Body of pancreas (tissue), 4 donors: ENCODE data around the gene FOXP3. TPM values are rescaled to one million over a fixed set of nuclear protein-coding genes. Genes with fewer than 3 reads are reported as not detected.

Experiments used
- ATAC-seq: fragments of 150-250 bp; one replicate; pipeline ENCODE4 v1.9.1; 2016
- DNase-seq, 4 donors: peaks; one replicate each; pipeline ENCODE4 v3.0.0-alpha.2; 2019
- H3K27ac ChIP-seq, 4 donors: fragments of 200-600 bp; sonication (generic); 1 replicate in 3 of 4; 2 replicates in 1 of 4; pipeline versions ENCODE4 v1.5.1 to v1.6.1; 2016 to 2019; ENCODE audit warnings: mild to moderate bottlenecking in 1 of 4, mixed read lengths in 1 of 4, moderate library complexity in 1 of 4
- H3K27me3 ChIP-seq, 2 donors: fragments of 200-600 bp; sonication (generic); one replicate each; pipeline ENCODE4 v1.6.0; 2016; ENCODE audit warnings: mild to moderate bottlenecking in 1 of 2
- H3K36me3 ChIP-seq, 2 donors: fragments of 200-600 bp; sonication (generic); replicated peaks in 1 of 2; 2 replicates each; pipeline ENCODE4 v1.5.1; 2016; ENCODE audit warnings: low read depth in 2 of 2; ENCODE audit not compliant: insufficient read depth in 1 of 2
- H3K4me1 ChIP-seq: fragments of 200-600 bp; sonication (generic); one replicate; pipeline ENCODE4 v1.6.0; 2016
- H3K4me3 ChIP-seq, 2 donors: fragments of 200-600 bp; sonication (generic); 1 replicate in 1 of 2; 2 replicates in 1 of 2; pipeline ENCODE4 v1.5.1; 2016 to 2019
- H3K9me3 ChIP-seq, 3 donors: fragments of 200-600 bp; sonication (generic); 1 replicate in 2 of 3; 2 replicates in 1 of 3; pipeline ENCODE4 v1.5.1; 2016
- CTCF ChIP-seq, 7 experiments: fragments of 450-650 bp in 4 of 7; fragments of 200-600 bp in 3 of 7; sonication (generic) in 3 of 7; IDR thresholded peaks; one replicate each; pipeline ENCODE4 v1.5.1; 2016 to 2019; ENCODE audit warnings: antibody characterized with exemption in 7 of 7
- POLR2A ChIP-seq, 3 donors: fragments of 450-650 bp; IDR thresholded peaks; one replicate each; pipeline ENCODE4 v1.6.1; 2016; ENCODE audit warnings: antibody characterized with exemption in 3 of 3, mild to moderate bottlenecking in 2 of 3
- WGBS, 2 donors: methylation state at CpG; one replicate each; pipeline ENCODE4 v1.1.5; 2017; 5-methylcytosine and 5-hydroxymethylcytosine counted together
- intact Hi-C: fragments of 100-400 bp; cut with DNase I; formaldehyde crosslinking; loops from one replicate; pipeline ENCODE4 v1.15.1; 2023
- total RNA-seq, 2 donors: library from RNA; depleted of rRNA; stranded (reverse); fragments of >200 nt; gene quantifications; one replicate each; pipeline ENCODE4 v1.1.0, GENCODE V29; 2016

The FOXP3 gene
- total RNA-seq, 2 donors from 2014 or later = not detected

- DNase-seq = no peak
- no peak for ATAC-seq
- intact Hi-C loops = no loop called here
- Histone ChIP-seq H3K4me1 (peaks cover 15% of the 10 kb centered on the region), H3K36me3 (no peaks in the 10 kb centered on the region), H3K27ac (no peak overlapping the region), H3K9me3 (no peaks in the 10 kb centered on the region), H3K27me3 (no peaks in the 10 kb centered on the region), H3K4me3 (no peak overlapping the region)
- 56 to 78% methylated on average over 4 of the region's 4 CpGs for WGBS, 2 donors
- TF ChIP-seq CTCF (IDR thresholded peaks at IDR 0.05) (no peak), POLR2A (IDR thresholded peaks at IDR 0.05) (no peak)
These were observed 59.8 kb downstream of the FOXP3 start for GRCh38 chrX:49204709-49205108.

DNA sequence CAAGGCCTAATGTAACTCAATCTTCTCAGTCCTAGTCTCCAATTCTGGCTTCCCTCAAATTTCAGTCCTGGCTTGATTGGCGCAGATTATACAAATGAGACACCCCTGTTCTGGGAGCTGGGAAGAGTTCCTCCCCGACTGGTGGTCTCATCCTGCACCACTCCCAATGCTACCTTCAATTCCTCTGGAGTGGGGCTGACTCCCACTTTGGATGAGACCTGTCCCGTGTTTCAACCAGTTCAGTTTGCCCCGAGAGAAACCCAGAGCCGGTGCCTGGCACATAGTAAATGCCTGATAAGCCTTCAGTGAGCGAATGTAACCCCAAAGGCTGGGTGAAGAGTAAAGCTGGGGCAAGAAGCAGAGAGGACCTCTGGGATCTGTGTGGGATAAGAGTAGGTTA, 60.5 kb downstream of the FOXP3 start:
- WGBS, 2 donors = 76 to 94% methylated on average over 2 to 6 of the region's 6 CpGs
- Histone ChIP-seq H3K9me3 (no peaks in the 10 kb centered on the region), H3K27ac (no peak overlapping the region), H3K27me3 (no peaks in the 10 kb centered on the region), H3K4me3 (no peak overlapping the region), H3K4me1 (peaks cover 15% of the 10 kb centered on the region), H3K36me3 (no peaks in the 10 kb centered on the region)
- ATAC-seq = no peak
- no peak for DNase-seq
- TF ChIP-seq CTCF (IDR thresholded peaks at IDR 0.05) (no peak), POLR2A (IDR thresholded peaks at IDR 0.05) (no peak)
- intact Hi-C loops = no loop called here

GRCh38 chrX:49203536-49203935, 61.0 kb downstream of the FOXP3 start:
- H3K4me3 ChIP-seq = no peak overlapping the region
- ATAC-seq = no peak

DNA sequence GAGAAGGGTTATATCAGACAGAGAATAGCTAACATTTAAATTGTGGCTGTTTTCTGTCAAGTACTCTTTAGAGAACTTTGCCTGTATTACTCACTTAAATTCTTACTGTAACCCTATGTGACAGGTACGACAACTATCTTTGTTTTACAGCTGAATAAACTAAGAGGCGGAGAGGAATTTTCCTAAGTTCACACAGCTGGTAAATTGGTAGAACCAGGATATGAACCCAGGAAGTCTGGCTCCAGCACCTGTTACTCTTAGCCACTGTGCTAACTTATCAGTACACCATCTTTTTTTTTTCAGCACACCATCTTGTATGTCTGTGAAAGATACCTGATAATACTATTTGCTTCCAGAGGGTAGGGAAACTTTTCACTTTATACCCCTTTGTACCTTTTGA, 62.5 kb downstream of the FOXP3 start:
- DNase-seq (peak in 1 of 4 donors; percentile 45), ATAC-seq (peak; percentile 47)
- H3K36me3 ChIP-seq = no peaks in the 10 kb centered on the region
- H3K9me3 ChIP-seq = no peaks in the 10 kb centered on the region
- TF ChIP-seq CTCF (IDR thresholded peaks at IDR 0.05) (no peak), POLR2A (IDR thresholded peaks at IDR 0.05) (no peak)
- H3K4me1 ChIP-seq = peaks cover 15% of the 10 kb centered on the region
- 37 to 40% methylated on average over 2 of the region's 2 CpGs for WGBS, 2 donors
- intact Hi-C loops = no loop called here
- H3K27me3 ChIP-seq = no peaks in the 10 kb centered on the region
- peak overlapping the region in 3 of 4 donors; percentile 26 to 81 (median 44) for H3K27ac ChIP-seq
- H3K4me3 ChIP-seq = no peak overlapping the region

More at GRCh38 chrX:49203536-49203935, 61.0 kb downstream of the FOXP3 start:
- WGBS, 2 donors = 61 to 77% methylated on average over 3 of the region's 3 CpGs
- intact Hi-C loops = no loop called here
- Histone ChIP-seq H3K4me1 (peaks cover 15% of the 10 kb centered on the region), H3K36me3 (no peaks in the 10 kb centered on the region), H3K27me3 (no peaks in the 10 kb centered on the region), H3K9me3 (no peaks in the 10 kb centered on the region), H3K27ac (no peak overlapping the region)
- no peak for TF ChIP-seq CTCF (IDR thresholded peaks at IDR 0.05)
- TF ChIP-seq POLR2A (IDR thresholded peaks at IDR 0.05) = no peak
- DNase-seq = no peak

Other genes starting within 250 kb of the FOXP3 start
- gene TFE3, start 221.4 kb downstream of the FOXP3 start, total RNA-seq = 10 to 100 TPM; 24.9 to 71.9 TPM
- 10 to 100 TPM in 1 of 2 donors, 1 to 10 TPM in 1; 6.5 to 13.8 TPM for gene CCDC120, start 205.7 kb downstream of the FOXP3 start, total RNA-seq
- gene PRAF2, start 190.7 kb downstream of the FOXP3 start, total RNA-seq = 10 to 100 TPM in 1 of 2 donors, 1 to 10 TPM in 1; 5.4 to 10.9 TPM
- 10 to 100 TPM; 59.4 to 77.1 TPM for gene WDR45, start 184.8 kb downstream of the FOXP3 start, total RNA-seq
- 10 to 100 TPM; 12.9 to 15.3 TPM for gene GPKOW, start 141.0 kb downstream of the FOXP3 start, total RNA-seq
- gene MAGIX, start 102.0 kb downstream of the FOXP3 start, total RNA-seq = 10 to 100 TPM; 13.2 to 40.9 TPM
- gene PLP2, start 92.8 kb downstream of the FOXP3 start, total RNA-seq = 10 to 100 TPM; 19.4 to 30.1 TPM
- gene PRICKLE3, start 78.3 kb downstream of the FOXP3 start, total RNA-seq = 10 to 100 TPM in 1 of 2 donors, 1 to 10 TPM in 1; 7.5 to 13.2 TPM
- 1 to 10 TPM; 5.4 to 6.6 TPM for gene SYP, start 64.5 kb downstream of the FOXP3 start, total RNA-seq
- gene CACNA1F, start 31.4 kb downstream of the FOXP3 start, total RNA-seq = under 1 TPM in 1 of 2 donors, not detected in 1; 0.26 TPM
- 1 to 10 TPM; 8.2 to 9.1 TPM for gene CCDC22, start 29.2 kb downstream of the FOXP3 start, total RNA-seq
- 10 to 100 TPM in 1 of 2 donors, 1 to 10 TPM in 1; 3.0 to 16.3 TPM for gene PPP1R3F, start 5.1 kb upstream of the FOXP3 start, total RNA-seq
- not detected for gene GAGE10, start 38.9 kb upstream of the FOXP3 start, total RNA-seq
- not detected for gene GAGE12J, start 57.3 kb upstream of the FOXP3 start, total RNA-seq
- not detected for gene GAGE13, start 66.9 kb upstream of the FOXP3 start, total RNA-seq